Ovary (tissue), 9 donors: ENCODE results near the gene SHROOM3. TPM values are rescaled to one million over a fixed set of nuclear protein-coding genes. Genes with fewer than 3 reads are reported as not detected.
"Not testable (repeated sequence)": the region's sequence is repeated elsewhere in the genome, so short reads cannot be mapped to it uniquely, and the experiment has no call there.

Source experiments
- DNase-seq, 5 donors: peaks; one replicate each; pipeline ENCODE4 v3.0.0-alpha.2; 2019 to 2020
- H3K27ac ChIP-seq, 2 donors: fragments of 200-600 bp; one replicate each; pipeline versions ENCODE4 v1.5.1 to v1.8.0; 2019 to 2022
- H3K27me3 ChIP-seq: fragments of 200-600 bp; one replicate; pipeline ENCODE4 v1.8.0; 2022
- H3K36me3 ChIP-seq: fragments of 200-600 bp; sonication (generic); one replicate; pipeline ENCODE4 v1.5.1; 2019
- H3K4me1 ChIP-seq: one replicate; pipeline ENCODE4 v1.8.1; 2013; ENCODE audit warnings: mild to moderate bottlenecking, moderate library complexity; ENCODE audit not compliant: insufficient read depth
- H3K4me3 ChIP-seq: fragments of 200-600 bp; sonication (generic); one replicate; pipeline ENCODE4 v1.5.1; 2017
- H3K9me3 ChIP-seq, 2 donors: fragments of 200-600 bp in 1 of 2; sonication (generic) in 1 of 2; one replicate each; pipeline versions ENCODE4 v1.5.1 to v1.8.1; 2013 to 2019; ENCODE audit warnings: mild to moderate bottlenecking in 1 of 2, moderate library complexity in 1 of 2
- EP300 ChIP-seq: sonication (generic); formaldehyde crosslinking; IDR thresholded peaks from one replicate; pipeline ENCODE4 v1.6.1; 2017; ENCODE audit warnings: antibody characterized with exemption
- POLR2A ChIP-seq: fragments of 450-650 bp; IDR thresholded peaks from one replicate; pipeline ENCODE4 v1.6.1; 2017; ENCODE audit warnings: antibody characterized with exemption, mild to moderate bottlenecking, moderate library complexity
- WGBS, 3 donors: extraction: QIAGEN DNeasy Blood & Tissue Kit in 1 of 3; methylation state at CpG; one replicate each; pipeline versions ENCODE4 v1.1.5 to v1.1.7; 2013 to 2017; 5-methylcytosine and 5-hydroxymethylcytosine counted together
- intact Hi-C, 4 donors: fragments of 100-400 bp; cut with DNase I; formaldehyde crosslinking; loops; one replicate each; pipeline versions ENCODE4 v1.11.0 to v1.15.1; 2022 to 2023
- polyA plus RNA-seq, 2 donors: library from polyadenylated mRNA; stranded (reverse); fragments of 200-250 nt in 1 of 2; fragments of 350-450 nt in 1 of 2; fragmentation: Illumina TruSeq in 1 of 2; extraction: RNeasy Lipid Tissue Mini Kit (QIAGEN cat#74804) in 1 of 2; gene quantifications; one replicate each; pipeline ENCODE4 v1.2.3, GENCODE V29; 2013 to 2014
- total RNA-seq, 7 donors: library from RNA; depleted of rRNA in 2 of 7; stranded (reverse); fragments of >200 nt in 2 of 7; fragmentation: NEBNext Ultra II Directional in 3 of 7; extraction: Animal tissue kit (Norgen Biotek cat#: 25700) in 3 of 7; gene quantifications; one replicate each; pipeline versions ENCODE4 v1.1.0 to v1.2.4, GENCODE V29; 2016 to 2023
- TF ChIP-seq, protein P1 (sequence below), 3 donors: fragments of 450-650 bp in 2 of 3; fragments of 200-600 bp in 1 of 3; IDR thresholded peaks; one replicate each; pipeline versions ENCODE4 v1.5.1 to v1.8.0; 2016 to 2022; ENCODE audit warnings: antibody characterized with exemption in 3 of 3, mild to moderate bottlenecking in 1 of 3
- donor health status: DM: no; HTN: no; CAD: no; lungs with moderate emphysema.
- donor health status: DM: no; HTN: no; CAD: no.
- donor health status: Bipolar disorder and iron deficiency.
- donor health status: DM: yes; HTN: yes; CAD: no.
- donor health status: DM: no; HTN: no; CAD: no.
- donor health status: DM: yes; HTN: yes; CAD: no.

SHROOM3 gene
- total and polyA plus RNA-seq, 9 donors: 0.80 to 70.1 (median 3.8) TPM

DNA sequence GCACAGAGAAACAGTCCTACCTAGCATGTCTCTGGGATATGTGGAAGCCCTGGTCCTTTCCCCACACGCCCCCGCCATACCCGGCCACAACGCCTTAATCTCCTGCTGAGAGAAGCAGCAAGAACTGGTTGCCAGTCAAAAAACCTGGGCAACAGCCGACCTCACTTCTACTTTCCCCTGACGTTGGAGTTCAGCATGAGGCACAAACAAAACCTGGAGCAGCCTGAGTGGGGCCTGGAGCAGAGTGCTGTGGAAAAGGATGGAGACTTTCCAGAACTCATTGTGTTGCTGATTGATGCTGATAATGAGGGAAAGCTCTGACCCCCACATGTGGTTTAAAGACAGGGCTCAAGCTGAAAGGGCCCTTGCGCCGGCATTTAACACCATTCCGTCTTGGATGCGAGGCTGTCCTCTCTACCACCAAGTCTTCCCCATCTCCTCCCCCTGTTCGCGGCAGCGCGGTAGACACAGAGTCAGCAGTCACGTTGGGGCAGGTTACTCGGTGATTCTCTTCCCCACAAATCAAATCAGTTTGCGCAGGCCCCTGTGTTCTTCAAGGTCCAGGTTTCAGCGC lies 14.8 kb upstream of the SHROOM3 start:
- intact Hi-C loops: no loop called here
- Histone ChIP-seq H3K9me3 (no peaks in the 10 kb centered on the region), H3K4me1 (no peaks in the 10 kb centered on the region), H3K27me3 (no peaks in the 10 kb centered on the region), H3K4me3 (peak overlapping the region; percentile 38), H3K27ac (no peak overlapping the region), H3K36me3 (no peaks in the 10 kb centered on the region)
- DNase-seq: no peak
- TF ChIP-seq POLR2A (no peak), EP300 (no peak)
- TF ChIP-seq, protein P1, sequence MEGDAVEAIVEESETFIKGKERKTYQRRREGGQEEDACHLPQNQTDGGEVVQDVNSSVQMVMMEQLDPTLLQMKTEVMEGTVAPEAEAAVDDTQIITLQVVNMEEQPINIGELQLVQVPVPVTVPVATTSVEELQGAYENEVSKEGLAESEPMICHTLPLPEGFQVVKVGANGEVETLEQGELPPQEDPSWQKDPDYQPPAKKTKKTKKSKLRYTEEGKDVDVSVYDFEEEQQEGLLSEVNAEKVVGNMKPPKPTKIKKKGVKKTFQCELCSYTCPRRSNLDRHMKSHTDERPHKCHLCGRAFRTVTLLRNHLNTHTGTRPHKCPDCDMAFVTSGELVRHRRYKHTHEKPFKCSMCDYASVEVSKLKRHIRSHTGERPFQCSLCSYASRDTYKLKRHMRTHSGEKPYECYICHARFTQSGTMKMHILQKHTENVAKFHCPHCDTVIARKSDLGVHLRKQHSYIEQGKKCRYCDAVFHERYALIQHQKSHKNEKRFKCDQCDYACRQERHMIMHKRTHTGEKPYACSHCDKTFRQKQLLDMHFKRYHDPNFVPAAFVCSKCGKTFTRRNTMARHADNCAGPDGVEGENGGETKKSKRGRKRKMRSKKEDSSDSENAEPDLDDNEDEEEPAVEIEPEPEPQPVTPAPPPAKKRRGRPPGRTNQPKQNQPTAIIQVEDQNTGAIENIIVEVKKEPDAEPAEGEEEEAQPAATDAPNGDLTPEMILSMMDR (IDR thresholded peaks at IDR 0.05): no peak
- WGBS, 3 donors: 57 to 61% (median 61%) methylated on average over 18 of the region's 18 CpGs

DNA sequence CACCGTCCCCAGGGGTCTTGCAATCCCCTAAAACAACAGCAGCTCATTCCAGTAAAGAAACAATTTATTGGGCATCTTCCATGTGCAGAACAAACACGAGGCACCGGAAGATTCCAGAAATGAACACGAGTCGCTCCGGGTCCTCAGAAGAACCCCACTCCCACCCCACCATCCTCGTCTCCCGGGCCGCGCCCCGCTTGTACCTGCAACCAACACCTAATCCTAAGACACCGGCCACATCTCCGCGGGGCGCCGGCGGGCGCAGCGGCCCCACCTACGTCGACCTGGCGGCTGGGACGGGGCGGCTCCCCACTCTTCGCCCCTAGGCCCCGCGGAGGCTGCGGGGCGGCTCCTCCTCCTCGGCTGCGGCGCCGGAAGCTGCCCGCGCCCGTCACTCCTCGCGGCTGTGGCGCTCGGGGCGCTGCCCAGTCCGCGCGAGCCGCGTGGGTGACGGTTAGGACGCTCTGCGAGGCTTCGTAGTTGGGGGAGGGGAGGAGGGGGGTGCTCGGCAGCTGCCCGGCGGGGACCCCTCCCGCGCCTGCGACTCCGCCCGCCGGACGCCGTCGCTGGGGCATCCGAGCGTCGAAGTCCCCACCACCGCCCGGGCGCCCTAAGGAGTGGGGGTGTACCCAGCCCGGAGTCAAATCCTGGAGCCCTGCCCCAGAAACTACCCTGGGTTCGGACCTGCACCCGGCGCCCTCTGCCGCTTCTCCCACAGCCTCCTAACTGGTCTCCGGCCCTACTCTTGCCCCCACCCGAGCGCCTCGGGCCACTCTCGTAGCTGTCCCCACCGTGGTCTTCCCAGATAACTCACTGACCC lies 14.1 kb upstream of the SHROOM3 start, which contains the start of gene CCDC158:
Gene CCDC158, minus strand, starts transcription at position 380 of the 820 bp plus-strand sequence. CDS start 17,934 bp downstream, outside the sequence.
- no peaks in the 10 kb centered on the region for H3K9me3 ChIP-seq
- TF ChIP-seq EP300: no peak
- TF ChIP-seq POLR2A: no peak
- TF ChIP-seq, protein P1 (IDR thresholded peaks at IDR 0.05): no peak
- H3K36me3 ChIP-seq: no peaks in the 10 kb centered on the region
- no peak within 1 kb of the TSS for H3K27ac ChIP-seq
- peak in 1 of 5 donors; percentile 36 for DNase-seq
- no peaks in the 10 kb centered on the region for H3K4me1 ChIP-seq
- no peaks in the 10 kb centered on the region for H3K27me3 ChIP-seq
- intact Hi-C loops: no loop called here
- WGBS, 3 donors: 3 to 15% (median 9%) methylated on average over 64 to 79 of the region's 79 CpGs
- peak within 1 kb of the TSS; percentile 38 for H3K4me3 ChIP-seq

DNA sequence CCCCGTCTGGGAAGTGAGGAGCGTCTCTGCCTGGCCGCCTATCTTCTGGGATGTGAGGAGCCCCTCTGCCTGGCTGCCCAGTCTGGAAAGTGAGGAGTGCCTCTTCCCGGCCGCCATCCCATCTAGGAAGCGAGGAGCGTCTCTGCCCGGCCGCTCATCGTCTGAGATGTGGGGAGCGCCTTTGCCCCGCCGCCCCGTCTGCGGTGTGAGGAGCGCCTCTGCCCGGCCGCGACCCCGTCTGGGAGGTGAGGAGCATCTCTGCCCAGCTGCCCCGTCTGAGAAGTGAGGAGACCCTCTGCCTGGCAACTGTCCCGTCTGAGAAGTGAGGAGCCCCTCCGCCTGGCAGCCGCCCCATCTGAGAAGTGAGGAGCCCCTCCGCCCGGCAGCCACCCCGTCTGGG lies 11.9 kb upstream of the SHROOM3 start:
- WGBS, 3 donors: 96 to 97% (median 96%) methylated on average over 22 to 27 of the region's 27 CpGs
- intact Hi-C loops, H3K27me3 ChIP-seq, H3K4me3 ChIP-seq, DNase-seq, H3K27ac ChIP-seq, H3K36me3 ChIP-seq, H3K9me3 ChIP-seq, H3K4me1 ChIP-seq: not testable (repeated sequence)

DNA sequence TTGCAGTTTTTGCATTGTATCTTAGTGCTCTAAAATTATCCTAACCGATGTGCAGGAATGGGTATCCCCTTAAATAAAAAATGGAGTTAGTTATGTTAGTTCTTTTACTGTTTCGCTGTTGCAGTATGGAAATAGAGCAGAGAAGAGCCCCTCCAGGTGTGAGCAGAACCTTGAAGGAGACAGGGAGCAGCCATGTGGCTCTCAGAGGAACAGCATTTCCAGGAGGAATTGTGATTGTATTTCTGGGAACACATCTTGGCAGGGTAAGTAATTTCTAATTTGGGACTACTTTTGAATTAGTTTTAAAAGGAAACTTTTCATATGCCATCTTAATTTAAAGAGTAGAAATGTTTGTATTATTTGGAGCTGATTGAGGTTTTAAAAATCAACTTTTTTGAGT lies 8.8 kb upstream of the SHROOM3 start:
- H3K27ac ChIP-seq: no peak overlapping the region
- no peak overlapping the region for H3K4me3 ChIP-seq
- no peaks in the 10 kb centered on the region for H3K9me3 ChIP-seq
- DNase-seq: no peak
- WGBS, 3 donors: 16 to 33% (median 19%) methylated on average over 2 of the region's 2 CpGs
- H3K36me3 ChIP-seq: no peaks in the 10 kb centered on the region
- intact Hi-C loops: no loop called here
- no peaks in the 10 kb centered on the region for H3K27me3 ChIP-seq
- no peaks in the 10 kb centered on the region for H3K4me1 ChIP-seq
- no peak for TF ChIP-seq EP300
- TF ChIP-seq, protein P1 (IDR thresholded peaks at IDR 0.05): no peak
- TF ChIP-seq POLR2A: no peak

DNA sequence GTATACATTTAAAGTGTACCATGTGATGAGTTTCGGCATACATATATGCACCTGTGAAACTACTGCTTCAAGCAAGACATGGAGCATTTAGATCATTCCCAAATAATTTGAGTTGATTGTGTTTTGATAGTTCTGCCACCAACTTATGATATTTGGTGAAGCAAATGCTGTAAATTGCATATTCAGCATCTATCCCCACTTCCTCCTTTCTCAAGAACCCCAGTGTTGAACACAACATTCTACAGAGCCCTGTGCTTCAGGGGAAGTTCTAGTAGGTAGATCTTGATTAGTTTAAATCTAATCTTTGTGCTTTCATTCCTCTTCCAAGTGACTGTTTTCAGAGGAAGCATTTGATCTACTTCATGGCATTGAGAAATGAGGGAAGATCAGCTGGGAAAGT lies 5.4 kb upstream of the SHROOM3 start:
- Histone ChIP-seq H3K27ac (no peak overlapping the region), H3K36me3 (no peaks in the 10 kb centered on the region), H3K4me3 (no peak overlapping the region), H3K27me3 (no peaks in the 10 kb centered on the region), H3K9me3 (no peaks in the 10 kb centered on the region), H3K4me1 (no peaks in the 10 kb centered on the region)
- 94 to 100% (median 98%) methylated on average over 1 of the region's 1 CpG for WGBS, 3 donors
- intact Hi-C loops: no loop called here
- TF ChIP-seq, protein P1 (IDR thresholded peaks at IDR 0.05): no peak
- TF ChIP-seq POLR2A: no peak
- TF ChIP-seq EP300: no peak
- no peak for DNase-seq
